ENCODE measurements around the gene PCDHB6. TPM values are rescaled to one million over a fixed set of nuclear protein-coding genes. Genes with fewer than 3 reads are reported as not detected.
"Not testable (repeated sequence)": the region's sequence is repeated elsewhere in the genome, so short reads cannot be mapped to it uniquely, and the experiment has no call there.

Gene PCDHB6
- under 1 TPM in 2 of 4 donors, not detected in 2; 0.14 to 0.32 TPM for total RNA-seq

GRCh38 chr5:141149812-141150211 lies at the start of gene PCDHB6:
PCDHB6 (plus strand) TSS chr5:141150057; CDS start chr5:141150258, 201 bp downstream.
- Histone ChIP-seq H3K27ac (no peak within 1 kb of the TSS), H3K4me3 (no peak within 1 kb of the TSS), H3K36me3 (no peaks in the 10 kb centered on the region), H3K27me3 (no peaks in the 10 kb centered on the region), H3K9me3 (peaks cover 12 to 37% of the 10 kb centered on the region in 2 donors), H3K4me1 (no peaks in the 10 kb centered on the region)
- 39 to 40% methylated on average over 18 of the region's 18 CpGs for WGBS, 2 donors (ENCODE audit: low coverage in 1 of 2)
- in situ Hi-C loops (cut with MboI; ENCODE audit: low pct_ligation_motif_present in 1 of 4, low pct_unique_long_range_greater_than_20kb in 1 of 4, low sequenced_read_pairs in 3 of 4) (no loop called here), intact Hi-C loops (cut with DNase I; ENCODE audit: low total_unique reads) (no loop called here)
- DNase-seq, result no peak
- TF ChIP-seq POLR2A (IDR thresholded peaks at IDR 0.05) (no peak), CTCF (IDR thresholded peaks at IDR 0.05) (no peak), EP300 (IDR thresholded peaks at IDR 0.05; ENCODE audit: low read depth) (no peak), POLR2AphosphoS5 (IDR thresholded peaks at IDR 0.05) (no peak)

- intact Hi-C loops (cut with DNase I; ENCODE audit: low total_unique reads), result no loop called here
- H3K36me3 ChIP-seq, result no peaks in the 10 kb centered on the region
- H3K27me3 ChIP-seq, result peaks cover 14% of the 10 kb centered on the region
- TF ChIP-seq CTCF (IDR thresholded peaks at IDR 0.05), result peak in 1 of 5 experiments; percentile 15
- no peak for TF ChIP-seq POLR2AphosphoS5 (IDR thresholded peaks at IDR 0.05)
- DNase-seq, result no peak
- 42 to 45% methylated on average over 16 to 19 of the region's 19 CpGs for WGBS, 2 donors (ENCODE audit: low coverage in 1 of 2)
- peaks cover 10 to 29% of the 10 kb centered on the region in 2 donors for H3K9me3 ChIP-seq
- H3K27ac ChIP-seq, result no peak within 1 kb of the TSS
- H3K4me3 ChIP-seq, result peak within 1 kb of the TSS in 1 of 4 donors; percentile 22
- H3K4me1 ChIP-seq, result no peaks in the 10 kb centered on the region
- in situ Hi-C loops (cut with MboI; ENCODE audit: low pct_ligation_motif_present in 1 of 4, low pct_unique_long_range_greater_than_20kb in 1 of 4, low sequenced_read_pairs in 3 of 4), result no loop called here
Observed at GRCh38 chr5:141100243-141100805, 49.5 kb upstream of the PCDHB6 start, which contains the start of gene PCDHB3. PCDHB3 (plus strand) TSS chr5:141100473; CDS start chr5:141100650, 177 bp downstream.

- intact Hi-C loops (cut with DNase I; ENCODE audit: low total_unique reads) (no loop called here), in situ Hi-C loops (cut with MboI; ENCODE audit: low pct_ligation_motif_present in 1 of 4, low pct_unique_long_range_greater_than_20kb in 1 of 4, low sequenced_read_pairs in 3 of 4) (no loop called here)
- Histone ChIP-seq H3K4me3 (no peak overlapping the region), H3K9me3 (peaks cover 10 to 25% of the 10 kb centered on the region in 2 donors), H3K27me3 (peaks cover 14% of the 10 kb centered on the region), H3K4me1 (no peaks in the 10 kb centered on the region), H3K36me3 (no peaks in the 10 kb centered on the region), H3K27ac (no peak overlapping the region)
- DNase-seq, result no peak
- WGBS, 2 donors (ENCODE audit: low coverage in 1 of 2), result 69 to 76% methylated on average over 10 to 19 of the region's 20 CpGs
- no peak for TF ChIP-seq POLR2A (IDR thresholded peaks at IDR 0.05)
- no peak for TF ChIP-seq EP300 (IDR thresholded peaks at IDR 0.05; ENCODE audit: low read depth)
- TF ChIP-seq POLR2AphosphoS5 (IDR thresholded peaks at IDR 0.05), result no peak
Observed at GRCh38 chr5:141101059-141101458, 48.8 kb upstream of the PCDHB6 start.

- H3K4me3 ChIP-seq; intact Hi-C loops (cut with DNase I; ENCODE audit: low total_unique reads); H3K36me3 ChIP-seq; DNase-seq; H3K27ac ChIP-seq; H3K4me1 ChIP-seq; in situ Hi-C loops (cut with MboI; ENCODE audit: low pct_ligation_motif_present in 1 of 4, low pct_unique_long_range_greater_than_20kb in 1 of 4, low sequenced_read_pairs in 3 of 4): not testable (repeated sequence)
- H3K9me3 ChIP-seq, result peaks cover 10 to 25% of the 10 kb centered on the region in 2 donors
- H3K27me3 ChIP-seq, result peaks cover 14% of the 10 kb centered on the region
- 57% methylated on average over 7 of the region's 39 CpGs; no CpG with 5 or more reads in 1 of the 2 donors for WGBS, 2 donors (ENCODE audit: low coverage in 1 of 2)
Observed at GRCh38 chr5:141102070-141102469, 47.8 kb upstream of the PCDHB6 start.

DNA sequence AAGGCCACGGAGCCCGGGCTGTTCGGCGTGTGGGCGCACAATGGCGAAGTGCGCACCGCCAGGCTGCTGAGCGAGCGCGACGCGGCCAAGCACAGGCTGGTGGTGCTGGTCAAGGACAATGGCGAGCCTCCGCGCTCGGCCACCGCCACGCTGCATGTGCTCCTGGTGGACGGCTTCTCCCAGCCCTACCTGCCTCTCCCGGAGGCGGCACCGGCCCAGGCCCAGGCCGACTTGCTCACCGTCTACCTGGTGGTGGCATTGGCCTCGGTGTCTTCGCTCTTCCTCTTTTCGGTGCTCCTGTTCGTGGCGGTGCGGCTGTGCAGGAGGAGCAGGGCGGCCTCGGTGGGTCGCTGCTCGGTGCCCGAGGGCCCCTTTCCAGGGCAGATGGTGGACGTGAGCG lies 47.4 kb upstream of the PCDHB6 start:
- in situ Hi-C loops (cut with MboI; ENCODE audit: low pct_ligation_motif_present in 1 of 4, low pct_unique_long_range_greater_than_20kb in 1 of 4, low sequenced_read_pairs in 3 of 4); intact Hi-C loops (cut with DNase I; ENCODE audit: low total_unique reads); H3K27ac ChIP-seq; H3K4me1 ChIP-seq; H3K36me3 ChIP-seq; DNase-seq; H3K4me3 ChIP-seq: not testable (repeated sequence)
- Histone ChIP-seq H3K27me3 (peaks cover 14% of the 10 kb centered on the region), H3K9me3 (peaks cover 10 to 25% of the 10 kb centered on the region in 2 donors)
- WGBS, 2 donors (ENCODE audit: low coverage in 1 of 2), result 73% methylated on average over 23 of the region's 38 CpGs; no CpG with 5 or more reads in 1 of the 2 donors
